Neural cell (in vitro differentiated cells): Measurements from ENCODE around the gene RASSF4.

ENCODE experiments used
- EP300 ChIP-seq: fragments of 450-650 bp; conservative IDR thresholded peaks from 2 replicates; pipeline ENCODE4 v1.6.1; 2014; ENCODE audit warnings: antibody characterized with exemption, mild to moderate bottlenecking, moderate library complexity; ENCODE audit not compliant: poor library complexity, severe bottlenecking
- EZH2 ChIP-seq: fragments of 200-600, 300-800 bp; shearing (Covaris generic), sonication (generic); IDR thresholded peaks from 2 replicates; pipeline ENCODE4 v1.6.1; 2014; ENCODE audit warnings: antibody characterized with exemption, low read length, borderline replicate concordance, mild to moderate bottlenecking; ENCODE audit not compliant: insufficient read depth, poor library complexity, severe bottlenecking
- MXI1 ChIP-seq: fragments of 450-650 bp; conservative IDR thresholded peaks from 2 replicates; pipeline ENCODE4 v1.6.1; 2014; ENCODE audit warnings: antibody characterized with exemption, mild to moderate bottlenecking; ENCODE audit not compliant: poor library complexity, severe bottlenecking
- POLR2AphosphoS5 ChIP-seq: IDR thresholded peaks from 2 replicates; pipeline ENCODE4 v1.6.1; 2012
- RAD21 ChIP-seq: fragments of 450-650 bp; conservative IDR thresholded peaks from 2 replicates; pipeline ENCODE4 v1.6.1; 2014; ENCODE audit warnings: antibody characterized with exemption, mild to moderate bottlenecking, moderate library complexity
- TAF1 ChIP-seq: IDR thresholded peaks from 2 replicates; pipeline ENCODE4 v1.6.1; 2012; ENCODE audit warnings: low read depth
- TF ChIP-seq, protein P1 (sequence below): fragments of 450-650 bp; IDR thresholded peaks from 2 replicates; pipeline ENCODE4 v1.5.1; 2014; ENCODE audit warnings: antibody characterized with exemption, mild to moderate bottlenecking, moderate library complexity; ENCODE audit not compliant: poor library complexity, severe bottlenecking
- TF ChIP-seq, protein P2 (sequence below): IDR thresholded peaks from 2 replicates; pipeline ENCODE4 v1.6.1; 2012; ENCODE audit warnings: borderline replicate concordance

DNA sequence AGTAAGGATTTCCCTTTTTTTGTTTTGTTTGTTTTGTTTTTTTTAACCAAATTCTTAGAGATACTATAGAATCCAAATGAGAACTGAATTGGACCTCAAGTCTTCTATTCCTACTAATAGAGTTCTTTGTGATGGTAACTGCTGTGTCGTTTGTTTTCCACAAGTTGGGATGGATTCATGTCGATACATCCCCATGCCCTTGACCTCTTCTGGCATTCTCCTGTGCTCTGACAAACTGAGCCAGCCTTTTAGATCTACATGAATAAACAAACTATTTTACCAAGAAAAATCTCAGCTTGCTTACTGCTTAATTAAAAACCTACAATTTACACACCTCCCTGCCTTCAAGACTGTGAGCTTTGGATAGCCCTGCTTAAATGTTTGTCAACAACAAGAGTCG, 45.1 kb downstream of the RASSF4 start:
- TF ChIP-seq, protein P1, sequence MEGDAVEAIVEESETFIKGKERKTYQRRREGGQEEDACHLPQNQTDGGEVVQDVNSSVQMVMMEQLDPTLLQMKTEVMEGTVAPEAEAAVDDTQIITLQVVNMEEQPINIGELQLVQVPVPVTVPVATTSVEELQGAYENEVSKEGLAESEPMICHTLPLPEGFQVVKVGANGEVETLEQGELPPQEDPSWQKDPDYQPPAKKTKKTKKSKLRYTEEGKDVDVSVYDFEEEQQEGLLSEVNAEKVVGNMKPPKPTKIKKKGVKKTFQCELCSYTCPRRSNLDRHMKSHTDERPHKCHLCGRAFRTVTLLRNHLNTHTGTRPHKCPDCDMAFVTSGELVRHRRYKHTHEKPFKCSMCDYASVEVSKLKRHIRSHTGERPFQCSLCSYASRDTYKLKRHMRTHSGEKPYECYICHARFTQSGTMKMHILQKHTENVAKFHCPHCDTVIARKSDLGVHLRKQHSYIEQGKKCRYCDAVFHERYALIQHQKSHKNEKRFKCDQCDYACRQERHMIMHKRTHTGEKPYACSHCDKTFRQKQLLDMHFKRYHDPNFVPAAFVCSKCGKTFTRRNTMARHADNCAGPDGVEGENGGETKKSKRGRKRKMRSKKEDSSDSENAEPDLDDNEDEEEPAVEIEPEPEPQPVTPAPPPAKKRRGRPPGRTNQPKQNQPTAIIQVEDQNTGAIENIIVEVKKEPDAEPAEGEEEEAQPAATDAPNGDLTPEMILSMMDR, result no peak
- TF ChIP-seq EZH2 (no peak), EP300 (no peak), POLR2AphosphoS5 (no peak), MXI1 (no peak), TAF1 (no peak), RAD21 (no peak)
- TF ChIP-seq, protein P2, sequence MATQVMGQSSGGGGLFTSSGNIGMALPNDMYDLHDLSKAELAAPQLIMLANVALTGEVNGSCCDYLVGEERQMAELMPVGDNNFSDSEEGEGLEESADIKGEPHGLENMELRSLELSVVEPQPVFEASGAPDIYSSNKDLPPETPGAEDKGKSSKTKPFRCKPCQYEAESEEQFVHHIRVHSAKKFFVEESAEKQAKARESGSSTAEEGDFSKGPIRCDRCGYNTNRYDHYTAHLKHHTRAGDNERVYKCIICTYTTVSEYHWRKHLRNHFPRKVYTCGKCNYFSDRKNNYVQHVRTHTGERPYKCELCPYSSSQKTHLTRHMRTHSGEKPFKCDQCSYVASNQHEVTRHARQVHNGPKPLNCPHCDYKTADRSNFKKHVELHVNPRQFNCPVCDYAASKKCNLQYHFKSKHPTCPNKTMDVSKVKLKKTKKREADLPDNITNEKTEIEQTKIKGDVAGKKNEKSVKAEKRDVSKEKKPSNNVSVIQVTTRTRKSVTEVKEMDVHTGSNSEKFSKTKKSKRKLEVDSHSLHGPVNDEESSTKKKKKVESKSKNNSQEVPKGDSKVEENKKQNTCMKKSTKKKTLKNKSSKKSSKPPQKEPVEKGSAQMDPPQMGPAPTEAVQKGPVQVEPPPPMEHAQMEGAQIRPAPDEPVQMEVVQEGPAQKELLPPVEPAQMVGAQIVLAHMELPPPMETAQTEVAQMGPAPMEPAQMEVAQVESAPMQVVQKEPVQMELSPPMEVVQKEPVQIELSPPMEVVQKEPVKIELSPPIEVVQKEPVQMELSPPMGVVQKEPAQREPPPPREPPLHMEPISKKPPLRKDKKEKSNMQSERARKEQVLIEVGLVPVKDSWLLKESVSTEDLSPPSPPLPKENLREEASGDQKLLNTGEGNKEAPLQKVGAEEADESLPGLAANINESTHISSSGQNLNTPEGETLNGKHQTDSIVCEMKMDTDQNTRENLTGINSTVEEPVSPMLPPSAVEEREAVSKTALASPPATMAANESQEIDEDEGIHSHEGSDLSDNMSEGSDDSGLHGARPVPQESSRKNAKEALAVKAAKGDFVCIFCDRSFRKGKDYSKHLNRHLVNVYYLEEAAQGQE, result no peak
